HuH-7.5 (cell line): ENCODE data around the gene RFX1.
A peak's percentile ranks its signal among the peaks of the same experiment; 100 is the strongest.

Experiments
- DNase-seq: peaks from one replicate; pipeline ENCODE4 v3.0.0; 2011; ENCODE audit warnings: low spot score

RFX1 gene

GRCh38 chr19:13995878-13996765 is 10.0 kb downstream of the RFX1 start:
- DNase-seq: peak; percentile 7

- DNase-seq: peak; percentile 2
Measured at GRCh38 chr19:13995017-13995728, 10.9 kb downstream of the RFX1 start.

- DNase-seq: peak; percentile 9
Measured at GRCh38 chr19:13993590-13994300, 12.4 kb downstream of the RFX1 start.

GRCh38 chr19:13992025-13992424 is 14.1 kb downstream of the RFX1 start:
- no peak for DNase-seq

GRCh38 chr19:13990085-13990484 is 16.0 kb downstream of the RFX1 start:
- no peak for DNase-seq

GRCh38 chr19:13989487-13989886 is 16.6 kb downstream of the RFX1 start:
- DNase-seq: no peak

- DNase-seq: no peak
Measured at GRCh38 chr19:13987101-13987890, 18.8 kb downstream of the RFX1 start.

- no peak for DNase-seq
Measured at GRCh38 chr19:13986348-13986904, 19.7 kb downstream of the RFX1 start.

GRCh38 chr19:13985771-13986347 is 20.3 kb downstream of the RFX1 start:
- DNase-seq: no peak

- DNase-seq: no peak
Measured at GRCh38 chr19:13984875-13985741, 21.0 kb downstream of the RFX1 start.

- no peak for DNase-seq
Measured at GRCh38 chr19:13984186-13984585, 21.9 kb downstream of the RFX1 start.

- DNase-seq: no peak
Measured at GRCh38 chr19:13983213-13983889, 22.8 kb downstream of the RFX1 start.

GRCh38 chr19:13982773-13983172 is 23.3 kb downstream of the RFX1 start:
- no peak for DNase-seq

GRCh38 chr19:13981988-13982501 is 24.1 kb downstream of the RFX1 start:
- DNase-seq: no peak

GRCh38 chr19:13981467-13981866 is 24.7 kb downstream of the RFX1 start:
- DNase-seq: no peak

GRCh38 chr19:13981021-13981420 is 25.1 kb downstream of the RFX1 start:
- DNase-seq: no peak

- DNase-seq: no peak
Measured at GRCh38 chr19:13980340-13980739, 25.8 kb downstream of the RFX1 start.

- no peak for DNase-seq
Measured at GRCh38 chr19:13979686-13980085, 26.4 kb downstream of the RFX1 start.

- DNase-seq: no peak
Measured at GRCh38 chr19:13979244-13979615, 26.9 kb downstream of the RFX1 start.
